SK-MEL-5 (cell line): ENCODE measurements around the gene HSPA1B. TPM values are rescaled to one million over a fixed set of nuclear protein-coding genes. Genes with fewer than 3 reads are reported as not detected.
"Not testable (repeated sequence)": the region's sequence is repeated elsewhere in the genome, so short reads cannot be mapped to it uniquely, and the experiment has no call there.

Source experiments
- DNase-seq: peaks from one replicate; pipeline ENCODE4 v3.0.0-alpha.2; 2016; ENCODE audit warnings: low read depth, low spot score
- in situ Hi-C: cut with HindIII; loops from 2 replicates; pipeline ENCODE4 v1.10.0; 2016; ENCODE audit warnings: low sequenced_read_pairs, high pct_unique_total_duplicates, low pct_unique_long_range_greater_than_20kb
- total RNA-seq: library from RNA; depleted of rRNA; stranded (reverse); fragments of >200 nt; shearing (Covaris generic); gene quantifications from 2 replicates; pipeline ENCODE4 v1.2.3, GENCODE V29; 2014

Gene HSPA1B
- total RNA-seq, 1 experiment from 2014 or later: 104 TPM

DNA sequence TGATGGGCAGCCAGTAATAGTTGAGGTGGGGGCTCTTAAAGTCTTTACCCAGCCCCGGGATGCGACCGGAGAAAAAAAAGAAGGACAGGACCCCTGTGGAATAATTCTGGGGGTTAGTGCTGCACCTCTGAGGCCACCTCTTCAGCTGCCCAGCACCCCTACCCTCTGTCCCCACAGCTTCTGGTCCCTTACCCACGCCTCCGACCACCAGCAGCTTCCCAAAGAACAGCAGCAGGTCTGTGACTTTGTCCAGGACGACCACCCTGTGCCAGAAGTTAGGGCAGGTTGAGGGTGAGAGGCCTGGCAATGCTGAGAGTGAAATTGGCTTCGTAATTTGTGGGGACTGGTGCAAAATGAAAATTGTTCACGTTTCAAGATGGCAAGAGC, 37.3 kb downstream of the HSPA1B start:
- DNase-seq: no peak
- in situ Hi-C loops: no loop called here

DNA sequence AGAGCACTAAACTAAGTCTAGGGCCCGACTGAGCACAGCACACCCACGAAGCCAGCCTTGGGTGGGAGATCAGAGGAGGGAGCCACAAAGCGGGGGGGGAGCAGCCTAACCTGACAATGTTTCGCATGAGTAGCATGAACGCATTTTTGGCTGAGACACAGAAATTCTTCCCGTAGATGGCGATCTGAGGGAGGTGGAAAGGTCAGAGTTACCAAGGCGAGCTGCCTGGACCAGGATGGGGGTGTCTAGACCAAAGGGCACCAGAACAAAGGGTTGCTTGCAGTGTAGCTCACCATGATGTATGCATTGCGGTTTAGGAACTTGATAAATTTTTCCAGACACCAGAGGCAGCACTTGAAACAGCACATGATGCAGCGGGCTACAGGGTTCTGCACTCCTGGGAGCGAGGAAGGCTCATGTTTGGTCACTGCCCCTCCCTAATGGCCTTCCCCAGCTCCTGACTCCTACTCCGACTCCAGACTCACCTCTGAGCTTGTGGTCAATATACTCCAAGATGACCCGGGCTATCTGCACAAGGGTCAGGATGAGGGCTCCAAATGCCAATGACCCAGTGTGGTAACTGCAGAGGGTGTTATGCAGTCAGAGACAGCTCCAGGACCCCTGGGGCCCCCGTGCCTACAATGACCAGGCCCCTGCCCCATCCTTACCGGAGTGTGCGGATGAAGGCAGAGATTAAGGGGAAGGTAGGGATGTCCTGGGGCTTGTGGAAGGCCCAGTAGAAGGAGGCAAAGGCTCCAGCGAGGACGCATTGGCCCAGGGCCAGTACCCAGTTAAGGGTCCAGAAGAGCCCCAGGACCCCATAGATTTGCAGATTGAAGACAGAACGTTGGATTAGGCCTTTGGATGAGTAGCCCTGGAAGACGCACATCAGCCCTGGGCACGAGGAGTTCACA, 37.9 kb downstream of the HSPA1B start:
- DNase-seq: peak; percentile 28

DNA sequence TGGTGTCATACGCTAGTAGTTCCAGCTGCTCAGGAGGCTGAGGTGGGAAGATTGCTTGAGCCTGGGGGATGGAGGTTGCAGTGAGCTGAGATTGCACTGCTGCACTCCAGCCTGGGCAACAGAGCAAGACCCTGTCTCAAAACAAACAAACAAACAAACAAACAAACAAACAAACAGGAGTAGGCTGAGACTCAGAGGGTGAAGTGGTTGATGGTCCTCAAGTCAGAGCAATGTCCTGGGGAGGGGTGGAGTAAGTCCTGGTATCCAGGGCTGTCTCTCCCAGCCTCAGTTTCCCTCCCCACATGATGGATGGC, 41.1 kb downstream of the HSPA1B start:
- DNase-seq, in situ Hi-C loops: not testable (repeated sequence)

More for the DNA sequence above, 37.9 kb downstream of the HSPA1B start:
- in situ Hi-C loops: no loop called here

DNA sequence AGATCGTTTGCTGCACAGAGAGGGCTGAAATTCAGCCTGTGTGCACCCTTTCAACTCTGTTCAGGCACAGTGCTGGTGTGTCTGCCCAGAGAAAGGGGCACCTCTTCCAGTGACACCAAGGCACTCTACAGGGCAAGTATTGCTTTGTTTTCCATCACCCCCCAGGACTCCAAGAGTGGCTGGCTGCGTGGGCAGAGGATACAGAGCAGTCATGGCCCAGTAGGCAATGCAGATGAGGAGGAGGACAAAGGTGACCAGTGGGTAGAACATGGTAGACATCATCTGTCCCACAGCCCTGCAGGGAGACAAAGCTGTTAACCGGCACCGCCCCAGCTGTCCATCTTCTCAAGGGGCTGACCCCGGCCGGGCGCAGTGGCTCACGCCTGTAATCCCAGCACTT, 41.8 kb downstream of the HSPA1B start:
- in situ Hi-C loops: no loop called here
- DNase-seq: no peak

DNA sequence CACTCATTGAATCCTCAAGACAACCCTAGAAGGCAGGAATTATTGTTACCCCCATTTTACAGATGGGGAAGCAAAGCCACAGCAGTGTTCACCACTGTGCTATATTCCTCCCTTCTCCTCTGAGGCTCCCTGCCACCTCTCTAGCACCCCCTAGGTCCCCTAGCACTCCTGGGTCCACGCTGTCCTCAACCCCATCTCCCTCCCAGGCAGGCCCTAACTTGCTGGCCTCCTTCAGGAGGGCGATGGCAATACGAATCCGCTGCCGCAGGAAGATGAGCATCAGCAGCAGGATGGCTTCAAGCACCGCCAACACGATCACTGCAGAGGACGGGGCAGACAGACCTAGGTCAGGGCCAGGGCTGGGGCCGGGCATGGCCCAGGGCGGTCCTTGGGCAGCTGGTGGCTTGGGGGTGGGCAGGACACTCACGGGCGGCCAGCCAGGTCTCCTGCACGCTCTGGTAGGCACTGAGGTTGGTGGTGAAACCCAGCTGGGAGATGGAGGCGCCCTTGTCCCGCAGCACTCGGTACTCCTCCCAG, 42.9 kb downstream of the HSPA1B start:
- DNase-seq: no peak
- in situ Hi-C loops: no loop called here

DNA sequence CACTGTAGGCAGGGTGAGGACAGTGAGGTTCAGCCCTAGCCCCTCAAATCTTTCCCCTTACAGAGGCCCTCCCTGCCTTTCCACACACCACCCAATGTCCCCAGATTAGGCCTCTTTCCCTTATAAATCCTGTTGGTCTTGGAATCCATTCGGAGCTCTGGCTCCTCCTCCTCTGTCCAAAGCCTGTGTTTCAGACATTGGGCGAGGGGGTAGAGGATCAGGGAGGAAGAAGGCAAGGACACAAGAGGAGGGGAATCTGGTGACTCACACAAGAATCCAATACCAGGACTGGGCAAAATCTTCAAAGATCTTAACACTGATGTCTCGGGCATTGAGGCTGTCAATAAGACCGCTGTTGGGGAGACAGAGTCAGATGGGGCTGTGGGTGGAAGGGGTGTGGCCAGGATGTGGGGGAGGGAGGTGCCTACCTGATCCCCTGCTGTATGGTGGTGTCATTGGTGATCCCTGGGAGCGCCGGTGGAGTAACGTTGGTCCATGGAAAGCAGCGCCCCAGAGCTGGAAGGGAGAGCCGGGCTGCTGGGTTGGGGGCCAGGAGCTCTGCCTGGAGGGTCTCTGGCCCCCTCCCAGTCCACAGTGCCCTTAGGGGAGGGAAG, 43.6 kb downstream of the HSPA1B start:
- DNase-seq: no peak
- in situ Hi-C loops: no loop called here

DNA sequence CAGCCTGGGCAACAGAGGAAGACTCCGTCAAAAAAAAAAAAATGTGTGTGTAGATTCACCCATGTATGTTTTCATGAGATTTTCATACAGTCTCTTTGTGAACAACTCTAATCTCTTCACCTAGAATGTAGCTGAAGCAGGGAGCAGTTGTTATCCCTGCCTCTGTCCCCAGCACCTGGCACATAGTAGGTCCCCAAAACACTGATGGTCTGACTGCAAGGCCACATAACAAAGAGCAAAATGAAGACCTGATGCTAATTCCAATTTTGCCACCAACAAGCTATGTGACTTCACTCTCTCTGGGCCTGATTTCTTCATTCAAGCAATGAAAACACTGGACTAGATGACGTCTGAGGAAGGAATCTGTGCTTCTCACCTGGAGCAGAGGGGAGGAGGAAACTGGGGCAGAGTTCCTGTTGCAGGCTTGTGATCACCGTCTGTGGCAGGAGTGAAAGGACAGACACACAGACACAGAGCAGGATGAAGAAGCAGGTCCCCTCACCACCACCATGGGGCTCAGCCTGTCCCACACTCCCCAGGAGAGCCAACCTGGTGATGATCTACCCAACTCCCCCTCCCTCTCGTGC, 46.6 kb downstream of the HSPA1B start:
- in situ Hi-C loops: no loop called here
- DNase-seq: no peak

DNA sequence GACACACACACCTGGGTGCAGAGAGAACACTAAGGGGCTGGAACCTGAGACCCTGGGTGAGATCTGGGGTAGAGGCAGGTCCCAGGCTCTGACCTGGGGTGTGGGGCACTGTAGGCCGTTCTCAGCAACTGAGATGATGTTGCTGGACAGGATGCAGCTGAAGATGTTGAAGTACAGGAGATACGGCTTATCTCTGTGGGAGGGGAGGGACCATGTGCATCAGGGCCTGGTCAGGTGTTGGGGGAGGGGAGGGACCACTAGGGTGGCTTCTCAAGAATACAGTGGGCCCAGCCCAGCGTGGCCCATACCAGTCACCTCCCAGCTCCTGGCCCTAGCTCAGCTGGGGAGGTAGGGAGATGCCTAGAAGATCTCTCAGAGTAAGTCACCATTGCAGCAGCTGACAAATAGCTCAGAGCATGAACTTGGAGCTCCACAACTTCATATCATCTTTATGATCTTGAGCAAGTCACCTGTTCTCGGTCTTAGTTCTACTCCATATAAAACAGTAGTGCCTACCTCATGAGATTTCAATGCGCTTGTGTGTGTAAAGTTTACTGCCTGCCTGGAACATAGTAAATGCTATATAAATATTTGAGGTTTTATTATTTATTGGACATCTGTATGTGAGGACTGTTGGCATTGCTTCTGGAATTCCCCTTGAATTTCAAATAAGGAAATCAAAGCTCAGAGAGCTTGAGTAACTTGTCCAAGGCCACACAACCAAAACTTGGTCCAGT, 47.5 kb downstream of the HSPA1B start:
- DNase-seq: no peak
- in situ Hi-C loops: no loop called here

DNA sequence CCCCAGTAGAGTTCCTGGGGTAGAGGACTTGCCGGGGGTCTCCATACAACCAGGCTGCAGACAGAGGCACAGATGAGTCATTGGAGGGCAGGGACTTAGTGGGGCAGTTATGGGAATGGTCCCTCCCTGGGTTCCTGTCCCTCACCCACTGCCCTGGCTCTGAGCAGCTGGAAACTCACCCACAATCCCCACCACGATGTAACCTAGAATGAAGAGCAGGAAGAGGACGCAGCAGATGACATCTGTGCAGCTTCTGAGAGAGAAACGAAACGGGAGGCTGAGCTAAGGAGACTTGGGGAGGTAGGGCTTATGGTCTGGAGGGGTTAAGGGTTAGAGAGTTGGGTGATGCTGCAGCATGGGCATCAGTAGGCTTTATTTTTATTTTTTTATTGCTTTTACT, 48.3 kb downstream of the HSPA1B start:
- in situ Hi-C loops: no loop called here
- no peak for DNase-seq

DNA sequence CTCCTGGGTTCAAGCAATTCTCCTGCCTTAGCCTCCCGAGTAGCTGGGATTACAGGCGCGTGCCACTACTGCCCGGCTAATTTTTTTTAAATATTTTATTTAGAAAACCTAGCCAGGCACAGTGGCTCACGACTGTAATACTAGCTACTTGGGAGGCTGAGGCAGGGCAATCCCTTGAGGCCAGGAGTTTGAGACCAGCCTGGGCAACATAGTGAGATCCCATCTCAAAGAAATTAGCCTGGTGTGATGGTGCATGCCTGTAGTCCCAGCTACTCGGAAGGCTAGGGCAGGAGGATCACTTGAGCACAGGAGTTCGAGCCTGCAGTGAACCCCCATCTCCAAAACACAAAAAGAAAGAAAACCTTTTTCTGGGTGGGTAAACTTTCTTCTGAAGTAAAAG, 48.8 kb downstream of the HSPA1B start:
- in situ Hi-C loops: no loop called here

DNA sequence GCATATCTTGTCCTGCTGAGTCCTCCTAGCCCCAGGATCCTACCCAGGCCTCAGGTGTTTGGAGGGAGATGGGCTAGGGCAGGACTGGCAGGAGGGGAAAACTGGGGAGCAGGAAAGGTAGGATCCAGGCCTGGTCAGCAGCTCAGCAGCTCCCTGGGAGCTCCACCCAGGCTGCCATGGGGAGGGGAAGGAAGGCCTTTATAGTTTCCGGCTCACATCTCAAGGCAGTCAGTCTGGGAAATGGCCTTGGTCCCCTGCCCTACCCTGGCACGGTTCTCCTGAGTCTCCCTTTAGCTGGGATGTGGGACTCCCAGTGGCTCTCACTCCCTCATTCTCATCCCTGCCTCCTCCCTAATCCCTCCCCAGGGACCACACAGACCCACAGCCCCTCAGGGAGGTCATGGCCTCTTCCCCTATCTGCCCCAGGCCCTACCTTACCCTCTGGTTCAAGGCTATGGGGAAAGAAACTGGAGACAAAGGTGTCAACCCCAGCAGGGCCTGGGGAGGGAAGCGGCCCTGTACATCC, 49.6 kb downstream of the HSPA1B start:
- in situ Hi-C loops: no loop called here
- no peak for DNase-seq

More for the DNA sequence above, 48.8 kb downstream of the HSPA1B start:
- no peak for DNase-seq

DNA sequence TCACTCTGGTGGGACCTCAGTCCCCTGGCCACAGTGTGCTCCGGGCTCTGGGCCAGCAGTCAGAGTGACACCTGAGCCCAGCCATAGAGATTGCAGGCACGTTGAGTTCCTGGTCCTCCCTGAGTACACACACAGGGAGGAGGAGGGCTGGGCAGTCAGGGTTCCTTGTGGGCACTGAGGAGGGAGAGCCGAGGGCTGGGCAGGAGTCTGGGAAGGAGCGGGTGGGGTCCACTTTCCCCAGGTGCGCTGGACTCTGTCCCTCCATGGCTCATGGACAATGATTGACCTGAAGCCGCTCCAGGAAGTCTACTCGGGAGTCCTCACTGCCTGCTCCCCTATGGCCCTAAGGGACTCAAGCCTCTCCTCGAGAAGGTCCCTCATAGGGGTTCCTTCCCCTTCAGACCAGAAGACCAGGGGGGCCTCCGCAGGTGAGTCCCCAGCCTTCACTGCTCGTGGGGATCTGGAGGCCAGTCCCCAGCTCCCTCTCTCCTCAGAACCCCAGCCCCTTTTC, 50.2 kb downstream of the HSPA1B start:
- in situ Hi-C loops: no loop called here
- DNase-seq: no peak

DNA sequence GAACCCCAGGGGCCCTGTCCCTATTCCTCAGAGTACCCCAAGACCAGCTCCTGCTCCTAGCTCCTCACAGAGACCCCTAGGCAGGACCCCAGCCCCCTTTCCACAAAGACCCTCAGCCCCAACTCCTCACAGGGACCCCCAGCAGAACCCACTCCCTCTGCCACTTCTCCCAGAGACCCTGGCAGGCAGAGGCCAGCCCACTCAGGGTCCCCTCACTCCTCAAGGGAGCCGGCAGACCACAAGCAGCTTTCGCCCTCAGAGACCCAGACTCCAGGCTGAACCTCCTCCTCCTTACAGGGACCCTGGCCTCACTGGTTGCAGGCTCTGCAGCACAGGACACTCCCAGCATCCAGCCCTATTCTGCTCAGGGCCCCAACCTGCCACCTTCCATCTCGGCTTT, 50.7 kb downstream of the HSPA1B start:
- in situ Hi-C loops: no loop called here
- no peak for DNase-seq

DNA sequence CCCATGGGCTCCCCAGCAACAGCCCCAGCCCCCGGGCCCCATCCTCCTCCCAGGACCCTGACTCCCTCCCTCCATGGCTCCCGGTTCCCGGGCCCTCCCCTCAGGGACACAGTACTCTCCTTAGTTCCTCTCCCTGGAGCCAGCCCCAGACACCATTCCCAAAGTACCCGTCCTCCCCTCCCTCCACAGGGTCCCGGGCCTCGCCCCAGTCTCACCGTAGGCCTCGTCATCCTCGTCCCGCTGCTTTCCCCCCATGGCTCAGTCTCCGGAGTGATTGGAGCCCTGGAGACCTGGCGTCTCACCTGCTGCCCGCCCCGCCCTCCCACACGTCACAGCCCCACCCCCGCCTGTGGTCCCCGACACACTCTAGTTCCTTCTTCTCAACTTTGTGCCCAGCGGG, 51.2 kb downstream of the HSPA1B start, which contains the start of gene SLC44A4:
Gene SLC44A4 (minus strand): TSS at position 272 of the 400 bp plus-strand sequence. CDS start 17 bp downstream, at position 255.
- in situ Hi-C loops: no loop called here
- no peak for DNase-seq

DNA sequence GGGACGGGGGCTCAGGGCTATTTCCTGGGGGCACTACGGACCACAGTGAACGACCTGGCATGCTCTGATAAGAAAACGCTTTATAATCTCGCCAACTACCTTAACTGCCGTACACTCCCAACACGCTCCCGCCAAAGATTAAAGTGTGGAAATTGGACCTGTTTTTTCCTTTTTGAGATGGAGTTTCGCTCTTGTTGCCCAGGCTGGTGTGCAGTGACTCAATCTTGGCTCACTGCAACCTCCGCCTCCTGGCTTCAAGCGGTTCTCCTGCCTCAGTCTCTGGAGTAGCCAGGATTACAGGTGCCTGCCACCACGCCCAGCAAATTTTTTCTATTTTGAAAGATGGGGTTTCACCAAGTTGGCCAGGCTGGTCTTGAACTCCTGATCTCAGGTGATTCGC, 51.6 kb downstream of the HSPA1B start:
- DNase-seq: no peak
- in situ Hi-C loops: no loop called here
